DMS53 treated with DMSO at 0.1 percent for 48 hours (cell line): ENCODE data around the gene BAZ2B.
"Not testable (repeated sequence)": the region's sequence is repeated elsewhere in the genome, so short reads cannot be mapped to it uniquely, and the experiment has no call there.

Experiments used
- DNase-seq: peaks from one replicate; lab custom pipeline; 2025; ENCODE audit not compliant: unreplicated experiment; lab: John Stamatoyannopoulos, UW

The BAZ2B gene

GRCh38 chr2:159427048-159427447, 189.3 kb downstream of the BAZ2B start:
- DNase-seq = no peak

- no peak for DNase-seq
Measured at GRCh38 chr2:159419403-159419802, 196.9 kb downstream of the BAZ2B start.

GRCh38 chr2:159411460-159411859, 204.9 kb downstream of the BAZ2B start:
- DNase-seq = no peak

- DNase-seq = no peak
Measured at GRCh38 chr2:159410276-159410675, 206.1 kb downstream of the BAZ2B start.

- DNase-seq = no peak
Measured at GRCh38 chr2:159409116-159409800, 207.1 kb downstream of the BAZ2B start.

GRCh38 chr2:159402790-159403189, 213.6 kb downstream of the BAZ2B start:
- DNase-seq = no peak

GRCh38 chr2:159402160-159402559, 214.2 kb downstream of the BAZ2B start:
- DNase-seq = not testable (repeated sequence)

GRCh38 chr2:159399716-159400415, 216.5 kb downstream of the BAZ2B start:
- DNase-seq = no peak

- no peak for DNase-seq
Measured at GRCh38 chr2:159396799-159397198, 219.5 kb downstream of the BAZ2B start.

- DNase-seq = no peak
Measured at GRCh38 chr2:159382447-159383028, 233.8 kb downstream of the BAZ2B start.

- DNase-seq = no peak
Measured at GRCh38 chr2:159381574-159381973, 234.8 kb downstream of the BAZ2B start.

GRCh38 chr2:159380685-159381239, 235.6 kb downstream of the BAZ2B start:
- no peak for DNase-seq

- DNase-seq = no peak
Measured at GRCh38 chr2:159379181-159379580, 237.2 kb downstream of the BAZ2B start.

- DNase-seq = no peak
Measured at GRCh38 chr2:159375241-159375640, 241.1 kb downstream of the BAZ2B start.

GRCh38 chr2:159371506-159371905, 244.8 kb downstream of the BAZ2B start:
- no peak for DNase-seq

- DNase-seq = no peak
Measured at GRCh38 chr2:159366538-159366937, 249.8 kb downstream of the BAZ2B start.

GRCh38 chr2:159362816-159363251, 253.5 kb downstream of the BAZ2B start:
- no peak for DNase-seq

GRCh38 chr2:159362094-159362493, 254.3 kb downstream of the BAZ2B start:
- no peak for DNase-seq

GRCh38 chr2:159361603-159362002, 254.7 kb downstream of the BAZ2B start:
- not testable (repeated sequence) for DNase-seq

- no peak for DNase-seq
Measured at GRCh38 chr2:159356053-159356554, 260.2 kb downstream of the BAZ2B start.

GRCh38 chr2:159351977-159352376, 264.4 kb downstream of the BAZ2B start:
- no peak for DNase-seq
